IMR-90 (cell line): ENCODE results near the gene PCED1B. TPM values are rescaled to one million over a fixed set of nuclear protein-coding genes. Genes with fewer than 3 reads are reported as not detected.

Experiments used
- ATAC-seq: fragments of 200-7000 bp; cut with Tn5 transposase; 2 replicates; pipeline ENCODE4 v1.9.1; 2020; ENCODE audit warnings: low read depth, mild to moderate bottlenecking, moderate library complexity
- BruUV-seq: library from RNA; stranded (reverse); fragments of 400-500 nt; replicated peaks from 2 replicates; lab custom pipeline; 2021; lab: Mats Ljungman, UMichigan
- CTCF ChIA-PET: fragments of 300-600 bp; formaldehyde crosslinking; extraction: SDS; loops from one replicate; lab custom pipeline; 2021; ENCODE audit warnings: antibody characterized with exemption; lab: Yijun Ruan, JAX
- POLR2A ChIA-PET: fragments of 300-600 bp; sonication (Branson Sonifier 250); formaldehyde crosslinking; loops from one replicate; lab custom pipeline; 2022; ENCODE audit warnings: antibody characterized with exemption; ENCODE audit not compliant: unreplicated experiment; lab: Charles Lee
- DNase-seq: peaks from one replicate; pipeline ENCODE4 v3.0.0; 2013
- H2AFZ ChIP-seq: replicated peaks from 2 replicates; pipeline ENCODE3; 2013; ENCODE audit warnings: low read length, mild to moderate bottlenecking; ENCODE audit not compliant: poor library complexity
- H2AK5ac ChIP-seq: 2 replicates; pipeline ENCODE4 v1.6.1; 2013; ENCODE audit warnings: low read depth, low read length, inconsistent platforms
- H2AK9ac ChIP-seq: replicated peaks from 2 replicates; pipeline ENCODE3; 2013; ENCODE audit warnings: mild to moderate bottlenecking, low read depth, low read length, moderate library complexity; ENCODE audit not compliant: poor library complexity
- H2BK120ac ChIP-seq: 2 replicates; pipeline ENCODE4 v1.6.1; 2013; ENCODE audit warnings: low read depth, low read length, inconsistent platforms
- H2BK15ac ChIP-seq: 3 replicates; pipeline ENCODE4 v1.6.1; 2013; ENCODE audit warnings: low read depth, low read length, inconsistent platforms
- H2BK20ac ChIP-seq: 2 replicates; pipeline ENCODE4 v1.6.1; 2013; ENCODE audit warnings: low read depth, mild to moderate bottlenecking, inconsistent platforms, low read length, moderate library complexity
- H2BK5ac ChIP-seq: 2 replicates; pipeline ENCODE4 v1.6.1; 2013; ENCODE audit warnings: mild to moderate bottlenecking, low read depth, low read length, inconsistent platforms; ENCODE audit not compliant: poor library complexity, severe bottlenecking
- H3K14ac ChIP-seq: replicated peaks from 2 replicates; pipeline ENCODE4 v1.6.1; 2013; ENCODE audit warnings: low read depth, low read length, inconsistent platforms
- H3K18ac ChIP-seq: 2 replicates; pipeline ENCODE4 v1.6.1; 2013; ENCODE audit warnings: low read depth, low read length, control low read depth
- H3K23ac ChIP-seq: 2 replicates; pipeline ENCODE4 v1.6.1; 2013; ENCODE audit warnings: low read depth, low read length, inconsistent platforms
- H3K27ac ChIP-seq: 2 replicates; pipeline ENCODE4 v1.5.1; 2013; ENCODE audit warnings: mild to moderate bottlenecking, control low read depth, low read length; ENCODE audit not compliant: insufficient read depth
- H3K27me3 ChIP-seq: 2 replicates; pipeline ENCODE4 v1.6.1; 2013; ENCODE audit warnings: low read length; ENCODE audit not compliant: control insufficient read depth, insufficient read depth
- H3K36me3 ChIP-seq: 2 replicates; pipeline ENCODE4 v1.6.1; 2013; ENCODE audit warnings: low read length, mixed read lengths; ENCODE audit not compliant: control insufficient read depth, insufficient read depth
- H3K4ac ChIP-seq: 2 replicates; pipeline ENCODE4 v1.6.1; 2013; ENCODE audit warnings: low read depth, low read length, inconsistent platforms
- H3K4me1 ChIP-seq: 2 replicates; pipeline ENCODE4 v1.6.1; 2013; ENCODE audit warnings: low read length, mixed read lengths; ENCODE audit not compliant: control insufficient read depth, insufficient read depth
- H3K4me2 ChIP-seq: 2 replicates; pipeline ENCODE4 v1.6.1; 2013; ENCODE audit warnings: low read depth, mild to moderate bottlenecking, control low read depth, low read length, moderate library complexity
- H3K4me3 ChIP-seq: 2 replicates; pipeline ENCODE4 v1.5.1; 2013; ENCODE audit warnings: low read depth, mild to moderate bottlenecking, control low read depth, low read length, moderate library complexity; ENCODE audit not compliant: insufficient read depth
- H3K56ac ChIP-seq: 2 replicates; pipeline ENCODE4 v1.6.1; 2013; ENCODE audit warnings: low read length, inconsistent platforms; ENCODE audit not compliant: insufficient read depth; ENCODE audit errors: extremely low read depth
- H3K79me1 ChIP-seq, 2 experiments: 2 replicates each; pipeline ENCODE4 v1.6.1; 2013; ENCODE audit warnings: low read length in 2 of 2, inconsistent platforms in 1 of 2, low read depth in 1 of 2
- H3K9ac ChIP-seq: 2 replicates; pipeline ENCODE4 v1.6.1; 2013; ENCODE audit warnings: low read depth, low read length, control low read depth
- H3K9me1 ChIP-seq: 2 replicates; pipeline ENCODE4 v1.6.1; 2013; ENCODE audit warnings: low read length, inconsistent platforms; ENCODE audit not compliant: insufficient read depth
- H3K9me3 ChIP-seq: 2 replicates; pipeline ENCODE4 v1.6.1; 2013; ENCODE audit warnings: low read length; ENCODE audit not compliant: control insufficient read depth, insufficient read depth
- H4K20me1 ChIP-seq: 2 replicates; pipeline ENCODE4 v1.6.1; 2013; ENCODE audit warnings: low read length, inconsistent platforms; ENCODE audit not compliant: insufficient read depth
- H4K5ac ChIP-seq: 2 replicates; pipeline ENCODE4 v1.6.1; 2013; ENCODE audit warnings: mild to moderate bottlenecking, low read depth, low read length, control low read depth
- H4K8ac ChIP-seq, 2 experiments: 2 replicates each; pipeline ENCODE4 v1.6.1; 2013; ENCODE audit warnings: low read depth in 2 of 2, low read length in 2 of 2, control low read depth in 1 of 2, inconsistent platforms in 1 of 2
- H4K91ac ChIP-seq: 2 replicates; pipeline ENCODE4 v1.6.1; 2013; ENCODE audit warnings: low read depth, low read length, inconsistent platforms; ENCODE audit not compliant: insufficient read depth
- RCOR1 ChIP-seq: IDR thresholded peaks from 2 replicates; pipeline ENCODE4 v1.6.1; 2012; ENCODE audit warnings: mild to moderate bottlenecking, low read length, improper control_type of control experiment; ENCODE audit not compliant: insufficient replicate concordance
- WGBS, 2 experiments: methylation state at CpG; one replicate each; pipeline versions ENCODE4 v1.1.5 to v1.1.7; 2013; ENCODE audit warnings: missing lambda C conversion rate in 2 of 2; ENCODE audit not compliant: insufficient read length in 1 of 2; ENCODE audit errors: extremely low coverage in 2 of 2; 5-methylcytosine and 5-hydroxymethylcytosine counted together
- dilution Hi-C: fragments of 300-500 bp; cut with HindIII; formaldehyde crosslinking; loops from one replicate; pipeline ENCODE4 v1.14.3; 2018; ENCODE audit warnings: low sequenced_read_pairs; ENCODE audit not compliant: unreplicated experiment
- in situ Hi-C: fragments of 300-500 bp; cut with MboI; formaldehyde crosslinking; loops from 3 replicates; pipeline ENCODE4 v1.14.3; 2019; ENCODE audit warnings: low sequenced_read_pairs, inconsistent platforms, mixed read lengths
- intact Hi-C: fragments of 100-400 bp; cut with micrococcal nuclease; formaldehyde crosslinking; loops from 2 replicates; pipeline ENCODE4 v1.10.0; 2022
- polyA plus RNA-seq, 3 experiments: library from polyadenylated mRNA; depleted of rRNA; stranded (reverse); fragments of >200 nt; gene quantifications; 2 replicates each; pipeline ENCODE4 v1.2.3, GENCODE V29; 2012; ENCODE audit warnings: low replicate concordance in 1 of 3
- total RNA-seq: library from RNA; depleted of rRNA; stranded (reverse); fragments of >200 nt; gene quantifications from 2 replicates; pipeline ENCODE4 v1.2.3, GENCODE V29; 2012

The PCED1B gene
- total and polyA plus RNA-seq, 2 of the 4 experiments (the other 2 are of a cell fraction) = 0.36 to 2.6 TPM

DNA sequence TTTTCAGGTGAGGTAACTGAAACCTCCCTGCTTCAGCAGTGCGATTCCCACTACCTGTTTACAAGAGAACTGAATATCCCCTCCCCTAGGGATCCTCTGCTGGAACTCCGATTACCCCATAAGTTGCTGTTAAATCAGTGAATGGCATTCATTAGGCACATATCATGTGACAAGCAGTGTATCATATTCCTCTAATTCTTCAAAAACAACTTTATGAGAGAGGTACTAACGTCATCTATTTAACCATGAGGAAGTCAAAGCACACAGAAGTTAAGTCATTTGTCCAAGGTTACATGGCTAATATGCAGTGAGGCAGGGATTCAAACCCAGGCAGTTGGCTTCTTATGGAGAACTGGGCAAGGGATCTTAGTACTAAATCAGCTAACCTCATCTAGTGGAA is 43.9 kb upstream of the PCED1B start:
- Histone ChIP-seq H3K9ac (no peak overlapping the region), H2AK9ac (no peak overlapping the region), H3K36me3 (no peaks in the 10 kb centered on the region), H4K5ac (no peak overlapping the region), H2AFZ (no peak overlapping the region), H3K56ac (no peak overlapping the region), H3K4me2 (no peak overlapping the region), H4K20me1 (no peaks in the 10 kb centered on the region), H3K23ac (no peak overlapping the region), H2BK120ac (peak overlapping the region; percentile 36; the same call in 1 of the 2 replicates), H3K9me1 (peaks cover 5% of the 10 kb centered on the region; the same call in 1 of the 2 replicates), H2AK5ac (no peak overlapping the region), H2BK20ac (peak overlapping the region; percentile 34; the same call in 1 of the 2 replicates), H3K79me1 (no peaks in the 10 kb centered on the region), H4K91ac (no peak overlapping the region; the same call in 1 of the 2 replicates), H2BK15ac (0 out of 3 replicates have a peak overlapping the region, but pooled peaks have one; percentile 21), H3K18ac (no peak overlapping the region), H3K27me3 (no peaks in the 10 kb centered on the region), H4K8ac (no peak overlapping the region), H3K14ac (0 out of 2 replicates have a peak overlapping the region, but pooled peaks have one; percentile 19), H3K9me3 (no peaks in the 10 kb centered on the region), H3K4me3 (no peak overlapping the region), H3K4ac (peak overlapping the region; percentile 24; the same call in 1 of the 2 replicates), H3K4me1 (peaks cover 6% of the 10 kb centered on the region), H3K27ac (no peak overlapping the region), H2BK5ac (no peak overlapping the region)
- BruUV-seq = no TSS peak
- dilution Hi-C loops = no loop called here
- intact Hi-C loops = loop anchor here (10.0 kb wide), 1 partner anchor 739 kb away; the partner anchor contains the start of gene SLC48A1
- ATAC-seq = no peak
- 100% methylated on average over 1 of the region's 3 CpGs; no CpG with 5 or more reads in 1 of the 2 experiments for WGBS, 2 experiments
- ChIA-PET CTCF (interaction anchor here (1.6 kb wide), 1 partner anchor 268 kb away, joined by 3 read pairs; no protein-coding TSS in a partner anchor), POLR2A (no interaction called here)
- no peak for TF ChIP-seq RCOR1
- in situ Hi-C loops = loop anchor here (10.0 kb wide), 1 partner anchor 649 kb away; no protein-coding TSS in a partner anchor
- no peak for DNase-seq
